ENCODE results near the gene SNRNP27.

SNRNP27 gene

DNA sequence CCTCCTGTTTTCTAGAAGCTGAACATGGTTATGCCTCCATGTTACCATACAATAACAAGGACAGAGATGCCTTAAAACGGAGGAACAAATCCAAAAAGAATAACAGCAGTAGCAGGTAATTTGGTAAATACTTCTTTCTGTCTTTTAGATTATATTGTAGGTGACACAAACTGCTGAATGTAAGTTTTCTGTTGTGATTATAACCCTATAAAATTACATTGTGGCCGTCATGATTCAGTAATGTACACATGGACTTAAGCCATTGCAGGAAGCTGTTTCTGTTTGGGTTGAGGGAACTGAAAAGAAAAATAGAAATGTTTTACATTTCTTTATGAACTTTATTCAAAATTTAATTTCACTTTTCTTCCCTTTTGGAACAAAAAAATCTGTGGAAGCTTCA lies 22.4 kb downstream of the SNRNP27 start:
- no peak for DNase-seq

- no peak for DNase-seq
Measured at GRCh38 chr2:69917852-69918251, 24.1 kb downstream of the SNRNP27 start.

DNA sequence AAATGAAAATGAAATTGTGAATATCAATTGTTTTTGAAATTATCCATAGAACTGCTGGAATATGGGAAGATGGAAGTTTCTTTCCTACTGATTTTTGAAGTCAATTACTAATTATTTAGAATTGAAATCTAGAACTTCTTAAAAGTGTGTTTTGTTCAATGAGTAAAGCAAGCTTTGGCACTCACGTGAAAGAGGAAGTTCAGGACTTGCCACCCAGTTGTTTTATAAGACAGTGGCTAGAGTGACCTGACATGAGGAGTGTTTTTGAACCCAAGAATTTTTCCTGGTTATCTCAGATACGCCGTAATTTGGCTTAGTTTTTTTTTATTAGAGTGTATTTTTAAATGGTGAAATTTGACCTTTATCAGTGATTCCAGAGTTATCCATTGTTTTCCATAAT lies 24.6 kb downstream of the SNRNP27 start:
- no peak for DNase-seq

GRCh38 chr2:69923116-69923515 lies 29.4 kb downstream of the SNRNP27 start:
- DNase-seq = no peak

DNA sequence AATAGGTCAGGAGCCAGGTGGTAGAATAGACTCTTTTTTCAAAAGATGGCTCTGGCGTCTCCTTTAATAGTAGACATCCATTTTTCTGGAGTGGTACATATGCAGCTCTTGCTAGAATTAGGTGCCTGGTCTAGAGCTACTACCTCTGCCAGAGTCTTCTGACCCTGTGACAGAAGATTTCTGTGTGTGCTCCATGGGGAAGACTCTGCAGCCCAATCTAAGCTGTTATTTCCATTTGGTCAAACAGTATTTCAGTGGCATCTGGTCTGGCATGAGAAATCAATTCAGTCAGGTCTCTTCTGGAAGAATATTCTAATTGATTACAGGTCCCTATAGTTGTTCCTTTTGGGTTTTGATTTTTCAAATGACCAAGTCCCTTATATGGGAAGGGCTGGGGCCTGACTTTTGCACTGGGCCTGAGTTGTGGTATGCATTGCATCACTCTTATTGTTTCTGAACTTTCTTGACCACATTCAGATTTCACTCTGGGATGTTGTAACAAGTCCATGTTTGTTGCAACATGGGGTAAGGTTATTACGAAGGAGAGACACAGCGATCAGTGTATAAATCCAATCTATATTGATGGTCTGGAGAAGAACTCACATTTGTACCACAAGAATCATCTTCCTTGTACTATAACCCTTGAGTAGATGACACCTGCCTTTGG lies 33.2 kb downstream of the SNRNP27 start:
- DNase-seq = no peak

DNA sequence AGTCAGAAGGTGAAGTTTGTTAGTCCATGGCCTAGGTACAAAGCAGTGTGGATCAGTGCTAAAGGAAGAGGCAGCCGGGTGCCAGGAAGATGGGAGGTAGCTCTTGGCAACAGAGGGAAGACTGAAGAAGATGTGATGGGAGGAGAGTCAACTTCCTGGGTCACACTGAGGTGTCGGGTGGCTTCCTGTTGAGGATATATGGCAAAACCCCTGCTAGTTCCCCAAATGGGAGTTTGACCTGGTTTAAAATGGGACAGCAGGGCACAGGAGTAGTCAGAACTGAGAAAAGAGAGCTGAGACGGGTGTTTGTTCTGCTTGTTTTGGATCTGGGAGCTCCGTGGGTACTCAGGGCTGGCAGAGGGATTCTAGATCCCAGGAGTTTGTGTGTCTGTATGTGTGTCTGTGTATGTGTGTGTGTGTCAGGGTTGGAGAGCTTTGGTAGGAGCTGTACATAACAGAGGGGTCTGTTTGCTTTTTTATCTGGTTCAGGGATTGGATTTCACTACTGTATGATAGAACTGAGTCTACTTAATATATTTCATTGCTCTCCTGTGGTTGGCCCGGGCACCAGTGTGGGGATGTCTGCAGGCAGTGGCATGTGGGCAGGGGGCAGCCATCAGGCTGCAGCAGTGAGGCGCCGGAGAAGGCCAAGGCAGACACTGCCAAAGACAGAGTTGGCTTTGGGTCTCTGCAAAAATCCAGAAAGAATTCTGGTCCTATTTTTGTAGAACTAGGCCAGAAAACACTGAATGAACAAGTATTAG lies 38.3 kb downstream of the SNRNP27 start:
- DNase-seq = no peak

DNA sequence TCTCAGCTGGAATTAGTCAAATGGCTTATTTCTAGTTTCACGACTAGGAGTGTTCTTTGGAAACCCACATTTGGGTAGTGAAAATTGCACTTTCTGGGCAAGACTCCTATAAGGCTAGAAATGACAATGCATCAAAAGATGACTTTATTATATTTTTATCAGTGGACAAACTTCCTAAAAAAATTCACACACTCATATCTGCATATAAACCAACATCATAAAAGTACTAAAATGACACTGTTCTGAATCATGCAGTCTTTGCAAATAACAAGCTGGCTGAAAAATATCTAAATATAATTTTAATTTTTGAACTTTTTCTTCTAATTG lies 38.8 kb downstream of the SNRNP27 start:
- no peak for DNase-seq

GRCh38 chr2:69933254-69933828 lies 39.6 kb downstream of the SNRNP27 start:
- DNase-seq = no peak

DNA sequence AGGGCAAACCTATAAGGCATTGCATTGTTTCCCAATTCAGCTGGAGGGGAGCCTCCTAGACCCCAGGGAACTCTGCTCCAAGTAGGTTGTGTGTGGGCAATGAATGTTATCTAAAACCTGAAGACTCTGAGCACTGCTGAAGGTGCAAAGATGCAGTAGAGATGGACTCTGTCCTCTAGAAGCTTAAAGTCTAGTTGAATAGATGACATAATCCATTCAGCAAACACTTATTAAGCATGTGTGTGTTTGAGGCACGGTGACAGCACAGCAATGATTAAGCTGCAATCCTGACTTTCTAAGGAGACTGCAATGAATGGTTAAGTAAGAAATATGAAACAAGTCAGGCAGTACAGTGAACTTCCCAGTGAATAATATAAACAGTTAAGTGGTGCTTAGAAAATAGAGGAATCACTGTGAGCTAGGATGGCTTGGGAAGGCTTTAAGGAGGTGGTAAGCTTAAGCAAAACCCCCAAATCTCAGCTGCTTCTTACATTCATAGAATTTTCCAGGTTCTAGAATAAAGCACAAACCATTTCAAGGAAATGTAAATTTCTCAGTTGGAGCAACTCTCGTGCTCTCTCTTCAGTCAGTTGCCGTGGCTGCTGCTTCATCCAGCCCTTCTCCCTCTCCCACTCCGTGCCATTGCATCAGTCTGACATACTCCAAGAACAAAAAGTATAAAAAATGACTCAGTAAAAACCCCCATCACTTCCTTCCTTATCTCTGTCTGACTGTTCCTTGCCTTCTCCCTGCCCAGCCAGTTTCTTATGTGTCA lies 40.3 kb downstream of the SNRNP27 start:
- DNase-seq = no peak

GRCh38 chr2:69934614-69934908 lies 40.8 kb downstream of the SNRNP27 start:
- no peak for DNase-seq

GRCh38 chr2:69935011-69935410 lies 41.3 kb downstream of the SNRNP27 start:
- DNase-seq = no peak

GRCh38 chr2:69936906-69937305 lies 43.1 kb downstream of the SNRNP27 start:
- no peak for DNase-seq

DNA sequence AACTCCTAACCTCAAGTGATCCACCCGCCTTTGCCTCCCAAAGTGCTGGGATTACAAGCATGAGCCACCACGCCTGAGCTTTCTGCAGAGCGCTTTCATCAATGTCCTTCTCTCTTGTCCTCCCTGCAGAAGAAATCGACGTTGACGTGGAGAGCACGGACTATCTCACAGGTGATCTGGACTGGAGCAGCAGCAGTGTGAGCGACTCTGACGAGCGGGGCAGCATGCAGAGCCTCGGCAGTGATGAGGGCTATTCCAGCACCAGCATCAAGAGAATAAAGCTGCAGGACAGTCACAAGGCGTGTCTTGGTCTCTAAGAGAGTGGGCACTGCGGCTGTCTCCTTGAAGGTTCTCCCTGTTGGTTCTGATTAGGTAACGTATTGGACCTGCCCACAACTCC lies 44.2 kb downstream of the SNRNP27 start:
- DNase-seq = no peak

- DNase-seq = no peak
Measured at GRCh38 chr2:69939722-69940121, 46.0 kb downstream of the SNRNP27 start.

DNA sequence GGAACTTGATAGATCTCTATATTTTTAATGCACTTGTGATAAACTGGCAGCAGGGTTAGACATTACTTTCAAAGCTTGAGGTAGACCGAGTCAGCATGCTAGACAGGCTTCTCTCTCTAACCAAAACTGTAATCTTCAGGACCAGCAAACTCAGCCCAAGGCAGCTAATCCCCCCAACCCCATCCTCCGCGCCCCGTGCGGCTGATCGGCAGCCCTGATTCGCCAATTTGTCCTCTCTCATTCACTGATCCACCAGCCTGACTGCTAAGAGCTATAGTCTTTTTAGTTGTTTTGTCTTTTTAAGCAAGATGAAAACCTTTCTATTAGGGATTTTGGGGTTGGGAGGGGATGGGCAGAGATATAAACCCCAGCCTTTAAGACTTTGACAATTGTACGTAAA lies 46.9 kb downstream of the SNRNP27 start:
- DNase-seq = no peak

- no peak for DNase-seq
Measured at GRCh38 chr2:69943000-69943842, 49.5 kb downstream of the SNRNP27 start.

- no peak for DNase-seq
Measured at GRCh38 chr2:69943843-69944525, 50.2 kb downstream of the SNRNP27 start.

GRCh38 chr2:69944756-69945155 lies 51.0 kb downstream of the SNRNP27 start:
- DNase-seq = no peak

DNA sequence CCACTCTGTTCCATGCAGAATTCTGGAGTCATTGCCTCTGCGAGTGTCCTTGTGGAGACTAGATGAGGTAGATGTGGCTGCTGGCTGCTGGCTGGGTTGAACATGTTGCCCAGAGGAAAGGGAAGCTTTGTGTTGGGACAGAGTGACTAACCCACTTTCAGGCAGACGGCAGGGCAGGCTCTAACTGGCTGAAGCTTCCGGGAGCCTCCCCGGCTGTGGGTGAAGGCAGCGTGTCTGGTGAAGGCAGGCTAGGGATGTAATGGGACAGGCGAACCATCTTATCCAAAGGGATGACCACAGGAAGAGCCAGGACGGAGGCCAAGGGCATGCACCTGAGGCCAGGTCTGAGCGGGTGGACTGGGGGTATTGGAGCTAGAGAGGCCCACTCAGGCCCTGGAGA lies 51.7 kb downstream of the SNRNP27 start:
- no peak for DNase-seq

- no peak for DNase-seq
Measured at GRCh38 chr2:69945941-69946340, 52.2 kb downstream of the SNRNP27 start.

DNA sequence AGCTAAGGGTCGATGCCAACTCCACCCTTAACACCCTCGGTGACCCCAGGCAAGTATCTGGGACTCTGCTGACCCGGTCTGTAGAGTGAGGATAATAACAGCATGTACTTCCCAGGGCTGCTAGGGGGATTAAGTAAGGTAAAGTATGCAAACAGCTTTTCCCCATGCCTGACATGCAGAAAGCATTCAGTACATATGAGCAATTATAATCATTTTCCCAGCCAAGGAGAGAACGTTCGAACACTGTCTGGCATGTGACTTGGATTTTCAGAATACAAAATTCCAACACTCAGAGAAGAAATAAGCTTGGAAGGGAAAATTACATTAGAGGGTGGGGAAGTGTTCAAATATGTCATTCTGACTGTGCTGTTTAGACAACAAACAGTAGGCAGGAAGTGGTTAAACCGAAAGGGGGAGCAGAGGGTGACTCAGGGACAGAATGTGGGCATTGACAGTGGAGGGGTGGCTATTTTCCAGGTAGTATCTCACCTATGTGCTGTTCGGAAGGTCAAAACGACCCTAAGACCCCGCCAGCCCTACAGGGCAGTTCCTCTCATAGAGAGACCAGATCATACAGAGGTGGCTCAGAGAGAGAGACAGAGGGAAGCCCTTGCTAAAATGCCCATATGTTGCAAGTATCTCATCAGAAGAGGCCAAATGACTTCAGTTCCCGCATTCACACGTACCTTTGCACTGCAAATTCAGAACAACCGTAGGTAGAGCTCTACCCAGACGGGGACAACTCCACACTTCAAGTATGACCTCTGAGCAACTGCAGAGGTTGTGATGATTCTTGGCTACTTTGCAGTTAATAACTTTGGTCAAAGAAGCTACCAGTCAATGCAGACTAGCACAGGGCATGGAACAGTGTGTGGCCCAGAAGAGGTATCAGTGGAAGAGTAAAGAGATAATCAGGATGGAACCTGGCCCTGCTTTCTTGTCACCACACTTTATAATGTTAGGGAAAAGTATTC lies 52.9 kb downstream of the SNRNP27 start:
- no peak for DNase-seq

All from NCI-H1436 treated with DMSO at 0.1 percent for 48 hours (cell line).